SU-DHL-6 (cell line): Measurements from ENCODE around the gene SORCS2.

Experiments
- H2AFZ ChIP-seq: fragments of 200-600 bp; sonication (generic); 2 replicates; pipeline ENCODE4 v1.6.1; 2014; ENCODE audit warnings: low read depth, mild to moderate bottlenecking, moderate library complexity, mixed read lengths, antibody characterized with exemption, low read length; ENCODE audit not compliant: severe bottlenecking
- H3F3A ChIP-seq: fragments of 200-600 bp; shearing (Covaris generic); 2 replicates; pipeline ENCODE4 v1.6.0; 2016; ENCODE audit warnings: antibody characterized with exemption, mild to moderate bottlenecking; ENCODE audit not compliant: insufficient read depth
- H3K27ac ChIP-seq: fragments of 200-600 bp; sonication (generic); 2 replicates; pipeline ENCODE4 v1.5.1; 2016; ENCODE audit warnings: low read depth, mild to moderate bottlenecking, low read length, moderate library complexity, mixed read lengths
- H3K27me3 ChIP-seq: fragments of 200-600 bp; sonication (generic), shearing (Covaris generic); 2 replicates; pipeline ENCODE4 v1.6.0; 2014; ENCODE audit warnings: mild to moderate bottlenecking, low read length
- H3K36me3 ChIP-seq: fragments of 200-600 bp; sonication (generic); 2 replicates; pipeline ENCODE4 v1.6.1; 2014; ENCODE audit warnings: mild to moderate bottlenecking, low read length, mixed read lengths
- H3K4me2 ChIP-seq: fragments of 300-600, 200-600 bp; shearing (Covaris generic), sonication (generic); 2 replicates; pipeline ENCODE4 v1.6.0; 2014; ENCODE audit warnings: low read length, low read depth, mild to moderate bottlenecking; ENCODE audit not compliant: poor library complexity, severe bottlenecking
- H3K4me3 ChIP-seq: fragments of 200-600 bp; sonication (generic); 2 replicates; pipeline ENCODE4 v1.5.1; 2014; ENCODE audit warnings: antibody characterized with exemption, low read length, mild to moderate bottlenecking, mixed read lengths; ENCODE audit not compliant: insufficient read depth, poor library complexity, severe bottlenecking
- H3K79me2 ChIP-seq: fragments of 200-600 bp; sonication (generic); 2 replicates; pipeline ENCODE4 v1.6.1; 2014; ENCODE audit warnings: mild to moderate bottlenecking, low read length, moderate library complexity; ENCODE audit not compliant: insufficient read depth
- H3K9ac ChIP-seq: fragments of 200-600 bp; sonication (generic); 2 replicates; pipeline ENCODE4 v1.7.0; 2014; ENCODE audit warnings: mild to moderate bottlenecking, low read length
- H3K9me2 ChIP-seq: fragments of 200-600 bp; sonication (generic); replicated peaks from 2 replicates; pipeline ENCODE4 v1.6.1; 2014; ENCODE audit warnings: low read length; ENCODE audit not compliant: insufficient read depth
- H3K9me3 ChIP-seq: fragments of 200-600 bp; sonication (generic); 2 replicates; pipeline ENCODE4 v1.6.1; 2014; ENCODE audit warnings: low read length, mixed read lengths; ENCODE audit not compliant: insufficient read depth
- H4K20me1 ChIP-seq: fragments of 200-600 bp; sonication (generic); 2 replicates; pipeline ENCODE4 v1.6.1; 2014; ENCODE audit warnings: low read depth, mild to moderate bottlenecking, antibody characterized with exemption, low read length, moderate library complexity, mixed read lengths
- EZH2phosphoT487 ChIP-seq: fragments of 200-600 bp; sonication (generic), shearing (Covaris generic); conservative IDR thresholded peaks from 2 replicates; pipeline ENCODE4 v1.6.1; 2018; ENCODE audit warnings: mild to moderate bottlenecking, antibody characterized with exemption, low read length, moderate library complexity, mixed read lengths
- TF ChIP-seq, protein P1 (sequence below): fragments of 200-600 bp; sonication (generic); IDR thresholded peaks from one replicate; pipeline ENCODE4 v1.5.1; 2017; ENCODE audit warnings: antibody characterized with exemption, mild to moderate bottlenecking, low read length, moderate library complexity; ENCODE audit not compliant: insufficient read depth, poor library complexity, severe bottlenecking

SORCS2 gene

DNA sequence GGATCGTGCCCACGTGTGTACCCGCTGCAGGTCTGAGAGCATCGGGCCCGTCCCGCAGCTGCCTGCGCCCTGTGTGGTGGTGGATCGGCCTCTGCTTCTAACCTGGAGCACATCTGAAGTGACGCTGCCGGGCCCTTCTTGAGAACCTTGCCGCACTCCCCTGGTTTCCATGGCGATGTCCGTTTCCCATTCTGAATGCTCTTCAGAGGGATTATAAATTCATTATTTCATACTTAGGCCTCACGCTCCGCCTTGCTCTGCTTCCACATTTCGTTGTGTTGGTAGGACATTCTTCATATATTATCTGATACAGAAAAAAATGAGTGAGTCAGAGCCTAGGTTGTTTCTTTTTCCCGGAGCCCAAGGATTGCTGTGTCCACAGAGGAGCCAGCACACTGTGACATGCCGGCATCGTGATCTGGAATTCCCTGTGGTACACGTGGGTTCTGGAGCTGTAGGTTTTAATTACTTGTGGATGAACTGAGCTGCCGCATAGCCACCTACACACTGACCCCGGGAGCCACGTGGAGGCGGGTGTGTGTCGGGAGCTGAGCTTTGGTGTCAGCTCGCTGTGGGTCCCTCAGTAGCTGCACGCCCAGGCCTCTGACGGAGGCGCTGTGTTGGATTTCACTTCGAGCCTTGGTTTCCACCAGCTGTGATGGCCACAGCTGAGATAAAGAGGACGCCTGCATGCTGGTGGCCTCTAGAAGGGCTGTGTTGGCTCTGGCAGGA lies 179.0 kb downstream of the SORCS2 start:
- Histone ChIP-seq H3K4me2 (no peak overlapping the region), H3K79me2 (no peaks in the 10 kb centered on the region), H3K36me3 (no peaks in the 10 kb centered on the region), H3K4me3 (no peak overlapping the region), H3K9me3 (no peaks in the 10 kb centered on the region), H3K27me3 (no peaks in the 10 kb centered on the region), H4K20me1 (no peaks in the 10 kb centered on the region), H3K27ac (no peak overlapping the region), H3K9me2 (no peaks in the 10 kb centered on the region), H3F3A (no peaks in the 10 kb centered on the region), H3K9ac (no peak overlapping the region), H2AFZ (no peak overlapping the region)
- TF ChIP-seq, protein P1, sequence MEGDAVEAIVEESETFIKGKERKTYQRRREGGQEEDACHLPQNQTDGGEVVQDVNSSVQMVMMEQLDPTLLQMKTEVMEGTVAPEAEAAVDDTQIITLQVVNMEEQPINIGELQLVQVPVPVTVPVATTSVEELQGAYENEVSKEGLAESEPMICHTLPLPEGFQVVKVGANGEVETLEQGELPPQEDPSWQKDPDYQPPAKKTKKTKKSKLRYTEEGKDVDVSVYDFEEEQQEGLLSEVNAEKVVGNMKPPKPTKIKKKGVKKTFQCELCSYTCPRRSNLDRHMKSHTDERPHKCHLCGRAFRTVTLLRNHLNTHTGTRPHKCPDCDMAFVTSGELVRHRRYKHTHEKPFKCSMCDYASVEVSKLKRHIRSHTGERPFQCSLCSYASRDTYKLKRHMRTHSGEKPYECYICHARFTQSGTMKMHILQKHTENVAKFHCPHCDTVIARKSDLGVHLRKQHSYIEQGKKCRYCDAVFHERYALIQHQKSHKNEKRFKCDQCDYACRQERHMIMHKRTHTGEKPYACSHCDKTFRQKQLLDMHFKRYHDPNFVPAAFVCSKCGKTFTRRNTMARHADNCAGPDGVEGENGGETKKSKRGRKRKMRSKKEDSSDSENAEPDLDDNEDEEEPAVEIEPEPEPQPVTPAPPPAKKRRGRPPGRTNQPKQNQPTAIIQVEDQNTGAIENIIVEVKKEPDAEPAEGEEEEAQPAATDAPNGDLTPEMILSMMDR: no peak
- no peak for TF ChIP-seq EZH2phosphoT487

DNA sequence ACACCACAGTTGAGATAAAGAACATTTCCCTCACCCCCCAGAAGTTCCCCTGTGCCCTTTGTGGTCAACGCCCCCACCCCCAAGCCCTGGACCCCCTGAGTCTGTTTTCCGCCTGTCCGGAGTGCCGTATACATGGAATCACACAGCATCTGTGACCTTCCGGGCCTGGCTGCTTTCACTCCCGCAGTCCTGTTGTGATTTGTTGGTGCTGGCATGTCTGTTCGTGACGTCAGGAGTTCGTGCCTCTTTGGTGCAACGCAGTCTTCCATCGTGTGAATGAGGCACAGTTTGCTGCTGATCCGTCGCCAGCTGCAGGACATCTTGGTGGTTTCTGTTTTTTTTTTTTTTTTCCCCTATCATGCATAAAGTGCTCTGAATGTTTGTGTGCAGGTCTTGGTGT lies 180.3 kb downstream of the SORCS2 start:
- H2AFZ ChIP-seq: no peak overlapping the region
- H4K20me1 ChIP-seq: no peaks in the 10 kb centered on the region
- no peak overlapping the region for H3K9ac ChIP-seq
- TF ChIP-seq EZH2phosphoT487: no peak
- TF ChIP-seq, protein P1: no peak
- no peaks in the 10 kb centered on the region for H3K79me2 ChIP-seq
- no peak overlapping the region for H3K4me3 ChIP-seq
- no peaks in the 10 kb centered on the region for H3K9me3 ChIP-seq
- H3F3A ChIP-seq: no peaks in the 10 kb centered on the region
- H3K36me3 ChIP-seq: no peaks in the 10 kb centered on the region
- no peaks in the 10 kb centered on the region for H3K9me2 ChIP-seq
- no peaks in the 10 kb centered on the region for H3K27me3 ChIP-seq
- H3K27ac ChIP-seq: no peak overlapping the region
- no peak overlapping the region for H3K4me2 ChIP-seq

DNA sequence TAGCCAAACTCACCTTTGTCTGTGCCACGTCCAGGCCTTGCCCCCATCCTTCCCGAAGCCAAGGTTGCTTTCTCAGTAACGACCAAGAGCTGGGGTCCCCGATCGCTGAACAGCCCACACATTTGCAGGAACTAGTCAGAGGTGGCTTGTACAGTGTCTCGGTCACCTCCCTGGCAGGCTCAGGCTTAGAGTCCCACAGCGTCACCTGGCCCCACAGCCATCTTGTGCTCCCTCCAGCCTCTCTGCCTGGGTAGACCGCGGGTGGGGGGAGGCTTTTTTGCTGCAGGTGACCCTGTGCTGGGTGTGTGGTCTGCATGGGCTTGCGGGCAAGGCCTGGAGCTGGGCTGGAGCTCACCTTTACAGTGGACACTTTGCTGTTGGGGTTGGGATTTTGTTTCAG lies 182.2 kb downstream of the SORCS2 start:
- Histone ChIP-seq H3K4me3 (no peak overlapping the region), H3K27ac (no peak overlapping the region), H2AFZ (no peak overlapping the region), H3K27me3 (no peaks in the 10 kb centered on the region), H3K9me3 (no peaks in the 10 kb centered on the region), H3K9me2 (no peaks in the 10 kb centered on the region), H3K4me2 (no peak overlapping the region), H3K9ac (no peak overlapping the region), H3K79me2 (no peaks in the 10 kb centered on the region), H3F3A (no peaks in the 10 kb centered on the region), H3K36me3 (no peaks in the 10 kb centered on the region), H4K20me1 (no peaks in the 10 kb centered on the region)
- no peak for TF ChIP-seq EZH2phosphoT487
- TF ChIP-seq, protein P1: no peak
